Gastrocnemius medialis (tissue), 4 donors: ENCODE results near the gene NDUFA13. TPM values are rescaled to one million over a fixed set of nuclear protein-coding genes. Genes with fewer than 3 reads are reported as not detected.

ENCODE experiments used
- ATAC-seq, 2 donors: fragments of 150-250 bp; one replicate each; pipeline ENCODE4 v1.9.1; 2016
- DNase-seq, 2 donors: peaks; one replicate each; pipeline ENCODE4 v3.0.0-alpha.2; 2019
- H3K27ac ChIP-seq, 4 donors: fragments of 200-600 bp; sonication (generic); 1 replicate in 1 of 4; 2 replicates in 3 of 4; pipeline ENCODE4 v1.5.1; 2016 to 2018; ENCODE audit warnings: mild to moderate bottlenecking in 2 of 4, moderate library complexity in 1 of 4
- H3K27me3 ChIP-seq, 3 donors: fragments of 200-600 bp; sonication (generic) in 2 of 3; 1 replicate in 1 of 3; 2 replicates in 2 of 3; pipeline versions ENCODE4 v1.5.1 to v1.6.0; 2016 to 2019; ENCODE audit warnings: mild to moderate bottlenecking in 1 of 3, moderate library complexity in 1 of 3
- H3K36me3 ChIP-seq, 2 donors: fragments of 200-600 bp; sonication (generic) in 1 of 2; one replicate each; pipeline ENCODE4 v1.5.1; 2017 to 2018
- H3K4me1 ChIP-seq, 2 donors: fragments of 200-600 bp; sonication (generic) in 1 of 2; one replicate each; pipeline ENCODE4 v1.5.1; 2016 to 2017; ENCODE audit warnings: mild to moderate bottlenecking in 2 of 2
- H3K4me3 ChIP-seq, 4 donors: fragments of 200-600 bp; sonication (generic) in 3 of 4; 1 replicate in 1 of 4; 2 replicates in 3 of 4; pipeline ENCODE4 v1.5.1; 2016 to 2019; ENCODE audit warnings: mild to moderate bottlenecking in 2 of 4
- H3K9me3 ChIP-seq, 3 donors: fragments of 200-600 bp; sonication (generic) in 2 of 3; 1 replicate in 1 of 3; 2 replicates in 2 of 3; pipeline ENCODE4 v1.5.1; 2016 to 2019
- POLR2A ChIP-seq, 2 donors: fragments of 450-650 bp; IDR thresholded peaks; one replicate each; pipeline ENCODE4 v1.6.1; 2017; ENCODE audit warnings: antibody characterized with exemption in 2 of 2, mild to moderate bottlenecking in 2 of 2, moderate library complexity in 2 of 2
- in situ Hi-C, 4 donors: fragments of 200-750 bp; cut with MboI; loops; one replicate each; pipeline versions ENCODE4 v1.15.0 to v1.8.0; 2017; ENCODE audit warnings: low sequenced_read_pairs in 4 of 4
- intact Hi-C: fragments of 100-400 bp; cut with DNase I; formaldehyde crosslinking; loops from one replicate; pipeline ENCODE4 v1.15.1; 2023; ENCODE audit warnings: low total_unique reads
- total RNA-seq, 4 donors: library from RNA; depleted of rRNA; stranded (reverse); fragments of >200 nt; gene quantifications; one replicate each; pipeline versions ENCODE4 v1.1.0 to v1.2.3, GENCODE V29; 2016
- TF ChIP-seq, protein P1 (sequence below), 5 experiments: fragments of 450-650 bp in 3 of 5; fragments of 200-600 bp in 2 of 5; sonication (generic) in 2 of 5; IDR thresholded peaks in 4 of 5; conservative IDR thresholded peaks in 1 of 5; 1 replicate in 4 of 5; 2 replicates in 1 of 5; pipeline ENCODE4 v1.5.1; 2016 to 2019; ENCODE audit warnings: antibody characterized with exemption in 5 of 5, mild to moderate bottlenecking in 3 of 5, moderate library complexity in 3 of 5

The NDUFA13 gene
- total RNA-seq, 4 donors from 2014 or later = 41.8 to 201 (median 50.5) TPM

- no peak overlapping the region for H3K4me3 ChIP-seq
- ATAC-seq (peak in 1 of 2 donors; percentile 76), DNase-seq (peak in 1 of 2 donors; percentile 40)
- H3K27ac ChIP-seq = peak overlapping the region; percentile 38 to 64 (median 58)
- intact Hi-C loops = no loop called here
- H3K9me3 ChIP-seq = no peaks in the 10 kb centered on the region
- H3K4me1 ChIP-seq = peaks cover 29 to 36% of the 10 kb centered on the region in 2 donors
- in situ Hi-C loops = no loop called here
- TF ChIP-seq, protein P1, sequence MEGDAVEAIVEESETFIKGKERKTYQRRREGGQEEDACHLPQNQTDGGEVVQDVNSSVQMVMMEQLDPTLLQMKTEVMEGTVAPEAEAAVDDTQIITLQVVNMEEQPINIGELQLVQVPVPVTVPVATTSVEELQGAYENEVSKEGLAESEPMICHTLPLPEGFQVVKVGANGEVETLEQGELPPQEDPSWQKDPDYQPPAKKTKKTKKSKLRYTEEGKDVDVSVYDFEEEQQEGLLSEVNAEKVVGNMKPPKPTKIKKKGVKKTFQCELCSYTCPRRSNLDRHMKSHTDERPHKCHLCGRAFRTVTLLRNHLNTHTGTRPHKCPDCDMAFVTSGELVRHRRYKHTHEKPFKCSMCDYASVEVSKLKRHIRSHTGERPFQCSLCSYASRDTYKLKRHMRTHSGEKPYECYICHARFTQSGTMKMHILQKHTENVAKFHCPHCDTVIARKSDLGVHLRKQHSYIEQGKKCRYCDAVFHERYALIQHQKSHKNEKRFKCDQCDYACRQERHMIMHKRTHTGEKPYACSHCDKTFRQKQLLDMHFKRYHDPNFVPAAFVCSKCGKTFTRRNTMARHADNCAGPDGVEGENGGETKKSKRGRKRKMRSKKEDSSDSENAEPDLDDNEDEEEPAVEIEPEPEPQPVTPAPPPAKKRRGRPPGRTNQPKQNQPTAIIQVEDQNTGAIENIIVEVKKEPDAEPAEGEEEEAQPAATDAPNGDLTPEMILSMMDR (IDR thresholded peaks at IDR 0.05 in 4 of 5, conservative IDR thresholded peaks at IDR 0.05 in 1 of 5) = no peak
- no peak for TF ChIP-seq POLR2A (IDR thresholded peaks at IDR 0.05)
- no peaks in the 10 kb centered on the region for H3K36me3 ChIP-seq
- H3K27me3 ChIP-seq = no peaks in the 10 kb centered on the region
These were observed 40.8 kb upstream of the NDUFA13 start for GRCh38 chr19:19475015-19475765.

GRCh38 chr19:19475849-19476828 lies 39.9 kb upstream of the NDUFA13 start:
- H3K4me1 ChIP-seq = peaks cover 29 to 36% of the 10 kb centered on the region in 2 donors
- peak overlapping the region in 3 of 4 donors; percentile 54 to 64 (median 61) for H3K27ac ChIP-seq
- ATAC-seq (no peak), DNase-seq (no peak)
- in situ Hi-C loops (no loop called here), intact Hi-C loops (no loop called here)
- TF ChIP-seq, protein P1 (IDR thresholded peaks at IDR 0.05 in 4 of 5, conservative IDR thresholded peaks at IDR 0.05 in 1 of 5) = peak in 1 of 5 experiments; percentile 22
- TF ChIP-seq POLR2A (IDR thresholded peaks at IDR 0.05) = no peak
- no peaks in the 10 kb centered on the region for H3K36me3 ChIP-seq
- no peaks in the 10 kb centered on the region for H3K27me3 ChIP-seq
- H3K4me3 ChIP-seq = no peak overlapping the region
- H3K9me3 ChIP-seq = no peaks in the 10 kb centered on the region

- Histone ChIP-seq H3K27me3 (no peaks in the 10 kb centered on the region), H3K36me3 (no peaks in the 10 kb centered on the region), H3K4me1 (peaks cover 29 to 36% of the 10 kb centered on the region in 2 donors), H3K4me3 (no peak overlapping the region), H3K9me3 (no peaks in the 10 kb centered on the region), H3K27ac (no peak overlapping the region)
- in situ Hi-C loops (no loop called here), intact Hi-C loops (no loop called here)
- TF ChIP-seq POLR2A (IDR thresholded peaks at IDR 0.05) = no peak
- TF ChIP-seq, protein P1 (IDR thresholded peaks at IDR 0.05 in 4 of 5, conservative IDR thresholded peaks at IDR 0.05 in 1 of 5) = no peak
- DNase-seq (no peak), ATAC-seq (no peak)
These were observed 38.2 kb upstream of the NDUFA13 start for GRCh38 chr19:19477705-19478383.

- Histone ChIP-seq H3K27ac (no peak overlapping the region), H3K4me3 (no peak overlapping the region), H3K27me3 (no peaks in the 10 kb centered on the region), H3K36me3 (no peaks in the 10 kb centered on the region), H3K4me1 (peaks cover 18 to 21% of the 10 kb centered on the region in 2 donors), H3K9me3 (no peaks in the 10 kb centered on the region)
- in situ Hi-C loops = no loop called here
- TF ChIP-seq, protein P1 (IDR thresholded peaks at IDR 0.05 in 4 of 5, conservative IDR thresholded peaks at IDR 0.05 in 1 of 5) = no peak
- TF ChIP-seq POLR2A (IDR thresholded peaks at IDR 0.05) = no peak
- intact Hi-C loops = no loop called here
- DNase-seq = no peak
- ATAC-seq = no peak
These were observed 35.3 kb upstream of the NDUFA13 start for GRCh38 chr19:19480688-19481087.
